Measurements from ENCODE around the gene NFIX. TPM values are rescaled to one million over a fixed set of nuclear protein-coding genes. Genes with fewer than 3 reads are reported as not detected.
A peak's percentile ranks its signal among the peaks of the same experiment; 100 is the strongest.

NFIX gene
- total RNA-seq, 1 donor from 2014 or later, result 118 TPM

- H3K27me3 ChIP-seq (ENCODE audit: low read depth), result no peaks in the 10 kb centered on the region
- H3K4me1 ChIP-seq, result peaks cover 100% of the 10 kb centered on the region
- H3K36me3 ChIP-seq, result no peaks in the 10 kb centered on the region
- intact Hi-C loops (cut with micrococcal nuclease), result no loop called here
- peak; percentile 79 for DNase-seq
- TF ChIP-seq, protein P1, sequence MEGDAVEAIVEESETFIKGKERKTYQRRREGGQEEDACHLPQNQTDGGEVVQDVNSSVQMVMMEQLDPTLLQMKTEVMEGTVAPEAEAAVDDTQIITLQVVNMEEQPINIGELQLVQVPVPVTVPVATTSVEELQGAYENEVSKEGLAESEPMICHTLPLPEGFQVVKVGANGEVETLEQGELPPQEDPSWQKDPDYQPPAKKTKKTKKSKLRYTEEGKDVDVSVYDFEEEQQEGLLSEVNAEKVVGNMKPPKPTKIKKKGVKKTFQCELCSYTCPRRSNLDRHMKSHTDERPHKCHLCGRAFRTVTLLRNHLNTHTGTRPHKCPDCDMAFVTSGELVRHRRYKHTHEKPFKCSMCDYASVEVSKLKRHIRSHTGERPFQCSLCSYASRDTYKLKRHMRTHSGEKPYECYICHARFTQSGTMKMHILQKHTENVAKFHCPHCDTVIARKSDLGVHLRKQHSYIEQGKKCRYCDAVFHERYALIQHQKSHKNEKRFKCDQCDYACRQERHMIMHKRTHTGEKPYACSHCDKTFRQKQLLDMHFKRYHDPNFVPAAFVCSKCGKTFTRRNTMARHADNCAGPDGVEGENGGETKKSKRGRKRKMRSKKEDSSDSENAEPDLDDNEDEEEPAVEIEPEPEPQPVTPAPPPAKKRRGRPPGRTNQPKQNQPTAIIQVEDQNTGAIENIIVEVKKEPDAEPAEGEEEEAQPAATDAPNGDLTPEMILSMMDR (IDR thresholded peaks at IDR 0.05; ENCODE audit: borderline replicate concordance), result no peak
- peak overlapping the region; percentile 44 for H3K4me3 ChIP-seq
- no peaks in the 10 kb centered on the region for H3K9me3 ChIP-seq (replicated peaks)
- H3K27ac ChIP-seq (replicated peaks), result peak overlapping the region; percentile 94
Measured at GRCh38 chr19:13018035-13018914, 23.0 kb downstream of the NFIX start.

DNA sequence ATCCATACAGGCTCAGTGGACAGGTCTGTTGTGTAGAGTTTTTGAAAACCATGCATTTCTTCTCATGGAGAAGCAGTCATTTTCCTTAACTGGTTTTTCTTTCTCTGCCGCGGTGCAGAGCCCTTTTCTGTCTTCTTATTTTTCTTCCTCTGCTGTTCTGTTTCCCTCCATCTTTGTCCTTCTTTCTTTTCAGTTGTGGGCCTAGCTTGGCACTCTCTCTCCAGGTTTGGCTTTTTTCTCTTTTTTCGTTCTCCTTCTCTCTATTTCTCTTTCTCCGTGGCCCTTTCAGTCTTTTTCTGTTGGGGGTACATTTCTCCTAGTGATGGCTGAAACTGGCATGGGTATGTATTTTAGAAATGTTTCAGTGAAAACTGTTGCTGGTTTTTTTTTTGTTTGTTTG is 24.1 kb downstream of the NFIX start:
- no peak for DNase-seq
- Histone ChIP-seq H3K4me3 (no peak overlapping the region), H3K36me3 (no peaks in the 10 kb centered on the region), H3K4me1 (peaks cover 100% of the 10 kb centered on the region), H3K9me3 (replicated peaks) (no peaks in the 10 kb centered on the region), H3K27me3 (ENCODE audit: low read depth) (no peaks in the 10 kb centered on the region), H3K27ac (replicated peaks) (peak overlapping the region; percentile 94)
- intact Hi-C loops (cut with micrococcal nuclease), result no loop called here
- TF ChIP-seq, protein P1 (IDR thresholded peaks at IDR 0.05; ENCODE audit: borderline replicate concordance), result no peak

GRCh38 chr19:13020002-13020414 is 24.7 kb downstream of the NFIX start:
- H3K27me3 ChIP-seq (ENCODE audit: low read depth), result no peaks in the 10 kb centered on the region
- no peak for DNase-seq
- H3K27ac ChIP-seq (replicated peaks), result peak overlapping the region; percentile 94
- intact Hi-C loops (cut with micrococcal nuclease), result no loop called here
- TF ChIP-seq, protein P1 (IDR thresholded peaks at IDR 0.05; ENCODE audit: borderline replicate concordance), result no peak
- peaks cover 100% of the 10 kb centered on the region for H3K4me1 ChIP-seq
- no peaks in the 10 kb centered on the region for H3K9me3 ChIP-seq (replicated peaks)
- H3K4me3 ChIP-seq, result no peak overlapping the region
- H3K36me3 ChIP-seq, result peaks cover 2% of the 10 kb centered on the region

GRCh38 chr19:13022111-13022858 is 27.0 kb downstream of the NFIX start:
- Histone ChIP-seq H3K4me3 (peak overlapping the region; percentile 66), H3K27me3 (ENCODE audit: low read depth) (no peaks in the 10 kb centered on the region), H3K4me1 (peaks cover 100% of the 10 kb centered on the region), H3K27ac (replicated peaks) (peak overlapping the region; percentile 94), H3K36me3 (peaks cover 11% of the 10 kb centered on the region), H3K9me3 (replicated peaks) (no peaks in the 10 kb centered on the region)
- TF ChIP-seq, protein P1 (IDR thresholded peaks at IDR 0.05; ENCODE audit: borderline replicate concordance), result no peak
- peak; percentile 45 for DNase-seq
- intact Hi-C loops (cut with micrococcal nuclease), result no loop called here

DNA sequence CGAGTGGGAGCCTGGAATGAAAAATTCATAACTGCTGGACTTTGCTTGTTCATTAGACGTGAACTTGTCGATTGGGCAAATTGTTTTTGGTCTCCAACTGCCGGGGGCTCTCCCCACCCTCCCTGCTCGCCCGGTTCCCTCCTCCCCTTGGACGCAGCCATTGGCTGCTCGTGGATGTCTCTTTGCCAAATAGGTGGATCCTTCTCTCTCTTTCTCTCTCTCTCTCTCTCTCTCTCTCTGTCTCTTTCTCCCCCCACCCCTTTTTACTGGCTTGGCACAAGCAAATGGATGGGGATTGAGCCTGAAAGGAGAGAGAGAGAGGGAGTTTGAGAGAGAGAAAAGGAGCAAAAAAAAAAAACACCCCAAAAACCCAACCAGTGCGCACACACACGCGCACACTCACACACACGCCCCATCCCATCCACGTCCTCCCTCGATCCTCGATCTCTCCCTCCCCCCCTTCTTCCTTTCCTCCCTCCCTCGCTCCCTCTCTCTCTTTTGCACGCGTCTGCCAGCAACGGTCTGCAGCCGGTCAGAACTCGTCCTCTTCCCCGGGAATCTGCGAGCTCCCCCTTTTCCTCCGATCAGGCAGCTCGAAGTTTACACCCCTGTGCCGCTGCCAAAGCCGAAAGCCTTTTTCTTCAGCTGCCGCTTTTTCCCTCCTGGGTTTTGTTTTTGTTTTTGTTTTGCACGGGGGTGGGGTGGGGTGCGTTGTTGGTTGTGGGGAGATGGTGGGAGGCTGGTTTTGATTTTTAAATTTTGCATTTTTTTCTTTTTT is 27.8 kb downstream of the NFIX start:
- Histone ChIP-seq H3K27me3 (ENCODE audit: low read depth) (no peaks in the 10 kb centered on the region), H3K9me3 (replicated peaks) (no peaks in the 10 kb centered on the region), H3K4me3 (peak overlapping the region; percentile 66), H3K27ac (replicated peaks) (peak overlapping the region; percentile 94), H3K4me1 (peaks cover 100% of the 10 kb centered on the region), H3K36me3 (peaks cover 11% of the 10 kb centered on the region)
- intact Hi-C loops (cut with micrococcal nuclease), result no loop called here
- TF ChIP-seq, protein P1 (IDR thresholded peaks at IDR 0.05; ENCODE audit: borderline replicate concordance), result no peak
- peak; percentile 87 for DNase-seq

All from left ventricle myocardium inferior (tissue), 1 donor.